Stimulated activated CD4-positive, alpha-beta T cell treated with anti-CD3 and anti-CD28 coated beads, Interleukin-12 subunit alpha, Interleukin-12 subunit beta, amount 100 ng/mL, for 48 hours (primary cell): ENCODE data around the gene FZD8.
A peak's percentile ranks its signal among the peaks of the same experiment; 100 is the strongest.

Experiments
- DNase-seq, 3 donors: peaks; one replicate each; pipeline ENCODE4 v3.0.0-alpha.2; 2020; ENCODE audit warnings: low read depth in 2 of 3, low spot score in 1 of 3

FZD8 gene

GRCh38 chr10:35640951-35641675 lies 983 bp downstream of the FZD8 start:
- DNase-seq, result peak in 2 of 3 donors; percentile 23 to 47

DNA sequence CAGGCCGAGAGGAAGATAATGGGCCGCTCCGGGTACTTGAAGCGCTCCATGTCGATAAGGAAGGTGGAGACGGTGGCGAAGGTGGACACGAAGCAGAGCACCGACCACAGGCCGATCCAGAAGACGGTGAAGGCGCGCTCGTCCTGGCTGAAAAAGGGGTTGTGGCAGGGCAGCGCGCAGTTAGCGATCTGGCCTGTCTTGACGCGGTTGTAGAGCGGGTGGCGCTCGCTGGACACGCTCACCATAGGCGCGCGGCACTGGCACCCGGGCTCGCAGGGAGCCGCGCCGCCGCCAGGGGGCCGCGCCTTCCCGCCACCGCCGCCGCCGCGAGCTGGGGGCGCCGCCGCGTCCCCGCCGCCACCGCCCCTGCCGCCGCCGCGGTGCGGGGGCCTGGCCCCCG lies 1.6 kb downstream of the FZD8 start:
- no peak for DNase-seq

DNA sequence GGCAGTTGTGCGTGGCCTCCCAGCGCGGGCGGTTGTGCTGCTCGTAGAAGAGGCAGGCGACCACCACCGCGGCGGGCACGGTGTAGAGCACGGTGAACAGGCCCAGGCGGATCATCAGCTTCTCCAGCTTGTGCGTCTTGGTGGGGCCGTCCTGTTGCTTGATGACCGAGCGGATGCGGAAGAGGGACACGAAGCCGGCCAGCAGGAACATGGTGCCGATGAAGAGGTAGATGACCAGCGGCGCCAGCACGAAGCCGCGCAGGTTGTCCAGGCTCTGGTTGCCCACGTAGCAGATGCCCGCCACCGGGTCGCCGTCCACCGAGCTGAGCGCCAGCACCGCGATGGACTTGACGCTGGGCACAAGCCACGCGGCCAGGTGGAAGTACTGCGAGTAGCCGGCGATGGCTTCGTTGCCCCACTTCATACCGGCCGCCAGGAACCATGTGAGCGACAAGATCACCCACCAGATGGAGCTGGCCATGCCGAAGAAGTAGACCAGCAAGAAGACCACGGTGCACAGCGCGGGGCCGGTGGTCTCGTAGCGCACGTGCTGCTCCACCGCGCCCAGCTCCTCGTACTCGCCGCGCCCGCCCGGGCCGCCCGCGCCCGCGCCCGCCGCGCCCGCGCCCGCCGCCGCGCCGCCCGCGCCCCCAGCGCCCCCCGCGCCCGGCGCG lies 2.2 kb downstream of the FZD8 start:
- DNase-seq, result no peak

GRCh38 chr10:35639021-35639727 lies 2.9 kb downstream of the FZD8 start:
- DNase-seq, result no peak

DNA sequence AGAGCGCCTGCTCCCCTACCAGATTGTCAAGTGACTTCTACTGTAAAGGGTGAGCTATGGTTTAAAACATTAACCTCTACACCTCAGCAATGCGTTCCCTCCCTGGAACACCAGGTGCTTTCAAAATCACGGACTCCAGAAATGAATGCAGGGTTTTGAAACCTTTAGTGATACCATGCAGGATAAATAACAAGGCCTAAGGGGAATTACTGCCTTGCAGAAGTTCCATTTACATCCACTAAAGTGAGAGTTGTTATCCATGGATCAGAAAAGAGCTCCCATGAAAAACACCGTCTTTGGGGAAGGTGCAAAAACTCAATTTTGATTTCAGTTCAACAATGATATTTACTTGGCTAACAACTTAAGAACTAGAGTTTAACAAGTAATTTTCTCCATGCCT lies 4.0 kb downstream of the FZD8 start:
- no peak for DNase-seq

DNA sequence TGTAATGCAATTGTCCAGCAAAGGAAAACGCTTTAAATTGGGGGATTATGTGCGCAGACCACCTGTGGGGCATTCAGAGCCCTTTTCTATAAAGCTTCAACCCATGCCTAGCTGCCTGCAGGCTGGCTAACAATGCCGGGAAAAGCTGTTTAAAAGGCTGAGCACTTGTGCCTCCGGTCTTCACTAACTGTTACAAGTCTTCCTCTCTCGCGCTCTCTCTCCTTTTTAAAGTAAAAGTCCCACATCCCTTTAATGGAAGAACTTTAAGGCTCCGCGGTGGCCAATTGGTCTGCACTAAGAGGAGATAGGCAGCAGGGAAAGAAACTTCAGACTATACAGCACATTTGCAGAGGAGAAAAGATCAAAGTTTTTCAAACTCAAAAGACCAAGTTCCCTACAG lies 4.6 kb downstream of the FZD8 start:
- DNase-seq, result no peak

GRCh38 chr10:35636956-35637355 lies 5.1 kb downstream of the FZD8 start:
- DNase-seq, result no peak

- DNase-seq, result peak in 1 of 3 donors; percentile 56
These were observed 6.5 kb downstream of the FZD8 start for GRCh38 chr10:35635576-35635975.

DNA sequence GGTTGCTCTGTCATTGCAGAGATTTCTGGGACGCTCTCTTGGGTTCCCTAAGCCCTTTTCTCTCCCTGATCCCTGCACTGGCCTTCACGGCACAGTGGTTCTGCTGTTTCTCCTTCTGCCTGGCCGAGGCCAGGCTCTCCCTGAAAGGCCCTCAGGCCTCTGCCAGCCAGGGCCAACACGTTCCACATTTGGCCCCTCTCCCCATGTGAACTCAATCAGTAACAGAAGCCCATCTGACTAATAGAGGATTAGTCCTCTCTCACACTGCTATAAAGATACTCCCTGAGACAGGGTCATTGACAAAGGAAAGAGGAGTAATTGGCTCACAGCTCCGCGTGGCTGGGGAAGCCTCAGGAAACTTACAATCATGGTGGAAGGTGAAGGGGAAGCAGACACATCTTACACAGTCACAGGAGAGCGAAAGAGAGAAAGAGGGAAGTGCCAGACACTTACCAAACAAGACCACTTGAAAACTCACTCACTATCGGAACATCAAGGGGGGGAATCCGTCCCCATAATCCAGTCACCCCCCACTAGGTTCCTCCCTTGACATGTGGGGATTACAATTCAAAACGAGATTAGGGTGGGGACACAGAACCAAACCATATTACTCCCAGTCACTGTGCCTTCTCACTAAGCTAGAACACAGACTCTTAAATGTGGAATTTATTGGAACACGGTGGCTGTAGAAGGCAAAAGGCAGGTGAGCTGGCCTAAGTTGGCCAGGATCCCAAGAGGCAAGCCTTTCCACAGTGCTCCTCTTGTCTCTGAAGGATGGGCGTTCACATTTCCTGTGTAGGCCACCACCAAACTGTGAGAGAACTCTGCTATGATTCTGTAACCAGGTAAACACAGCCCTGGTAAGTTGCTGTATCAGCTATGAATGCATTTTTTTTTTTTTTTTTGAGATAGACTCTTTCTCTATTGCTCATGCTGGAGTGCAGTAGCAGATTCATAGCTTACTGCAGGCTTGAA lies 8.8 kb downstream of the FZD8 start:
- DNase-seq, result no peak

DNA sequence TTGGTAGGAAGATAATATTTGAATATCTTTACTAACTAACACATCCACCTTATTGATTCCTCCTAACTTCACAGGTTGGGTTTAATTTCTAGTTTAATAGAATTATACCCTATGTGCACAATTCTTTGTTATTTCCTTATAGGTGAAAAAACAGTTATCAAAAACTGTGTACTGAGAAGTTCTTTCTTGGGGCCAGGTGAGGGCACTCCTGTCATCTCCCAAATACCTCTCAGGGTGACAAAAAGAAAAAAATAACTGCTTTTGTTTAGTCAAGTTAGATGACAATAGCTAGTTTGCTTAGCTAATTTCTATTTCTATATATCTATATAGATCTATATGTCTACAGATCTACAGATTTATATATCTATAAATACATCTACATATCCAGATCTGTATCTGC lies 10.1 kb downstream of the FZD8 start:
- no peak for DNase-seq

GRCh38 chr10:35631404-35631803 lies 10.7 kb downstream of the FZD8 start:
- DNase-seq, result no peak

- no peak for DNase-seq
These were observed 15.1 kb downstream of the FZD8 start for GRCh38 chr10:35626971-35627507.

DNA sequence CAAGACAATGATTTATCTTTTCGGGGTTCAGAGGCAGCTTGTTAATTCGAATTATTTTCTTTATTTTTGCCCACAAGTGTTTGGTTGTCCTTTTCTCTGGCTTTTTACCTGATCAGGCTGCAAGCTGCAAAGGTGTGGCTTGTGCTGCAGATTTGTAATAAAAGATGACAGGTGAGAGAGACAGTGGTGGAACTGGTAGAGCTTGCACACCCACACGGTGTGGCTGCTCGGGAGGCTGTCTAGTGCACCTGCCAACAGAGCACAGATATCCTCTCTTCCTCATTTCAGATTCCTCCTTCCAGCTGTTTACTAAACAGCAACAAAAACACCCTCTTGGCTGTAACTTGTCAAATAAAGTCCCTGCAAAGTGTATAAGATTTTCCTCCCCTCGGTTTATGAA lies 27.8 kb downstream of the FZD8 start:
- no peak for DNase-seq

DNA sequence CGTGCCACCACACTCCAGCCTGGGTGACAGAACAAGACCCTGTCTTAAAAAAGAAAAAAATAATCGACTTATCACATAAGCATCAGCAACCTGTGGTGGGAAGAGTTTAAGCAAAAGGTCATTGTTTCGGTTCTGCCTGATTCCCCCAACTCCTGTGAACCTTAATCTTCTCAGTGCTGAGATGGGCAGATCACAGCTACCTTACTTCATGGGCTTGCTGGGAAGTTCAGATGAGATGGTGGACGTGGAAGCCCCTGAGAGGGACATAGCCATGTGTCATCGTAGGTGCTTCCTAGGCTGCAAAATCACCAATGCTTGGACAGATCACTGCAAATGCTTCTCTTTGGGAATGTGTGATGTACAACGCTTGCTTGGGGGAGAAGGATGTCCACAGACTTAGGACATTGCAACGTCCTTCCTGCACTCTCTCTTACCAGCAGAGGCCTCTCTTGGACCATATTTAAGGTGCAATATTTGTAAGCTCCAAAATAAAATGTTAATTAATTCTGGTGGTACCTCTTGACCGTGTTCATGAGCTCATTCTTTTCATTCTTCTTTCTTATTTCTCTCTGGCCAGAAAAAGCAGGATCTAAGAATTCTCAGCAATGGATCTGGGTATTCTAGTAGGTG lies 28.4 kb downstream of the FZD8 start:
- DNase-seq, result no peak

DNA sequence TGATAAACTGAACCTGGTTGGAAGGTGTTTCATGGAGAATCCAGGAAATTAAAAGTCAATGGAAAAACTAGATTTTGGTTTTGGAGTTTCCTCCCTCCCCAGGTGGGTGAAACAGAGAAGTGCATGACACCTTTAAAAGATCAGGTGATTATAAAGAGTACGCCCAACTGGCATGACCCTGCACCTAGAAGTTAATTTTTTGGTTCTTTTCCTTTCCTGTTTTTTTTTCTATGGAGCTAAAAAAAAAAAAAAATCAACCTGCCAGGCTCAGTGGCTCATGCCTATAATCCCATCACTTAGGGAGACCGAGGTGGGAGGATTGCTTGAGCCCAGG lies 29.0 kb downstream of the FZD8 start:
- DNase-seq, result no peak

DNA sequence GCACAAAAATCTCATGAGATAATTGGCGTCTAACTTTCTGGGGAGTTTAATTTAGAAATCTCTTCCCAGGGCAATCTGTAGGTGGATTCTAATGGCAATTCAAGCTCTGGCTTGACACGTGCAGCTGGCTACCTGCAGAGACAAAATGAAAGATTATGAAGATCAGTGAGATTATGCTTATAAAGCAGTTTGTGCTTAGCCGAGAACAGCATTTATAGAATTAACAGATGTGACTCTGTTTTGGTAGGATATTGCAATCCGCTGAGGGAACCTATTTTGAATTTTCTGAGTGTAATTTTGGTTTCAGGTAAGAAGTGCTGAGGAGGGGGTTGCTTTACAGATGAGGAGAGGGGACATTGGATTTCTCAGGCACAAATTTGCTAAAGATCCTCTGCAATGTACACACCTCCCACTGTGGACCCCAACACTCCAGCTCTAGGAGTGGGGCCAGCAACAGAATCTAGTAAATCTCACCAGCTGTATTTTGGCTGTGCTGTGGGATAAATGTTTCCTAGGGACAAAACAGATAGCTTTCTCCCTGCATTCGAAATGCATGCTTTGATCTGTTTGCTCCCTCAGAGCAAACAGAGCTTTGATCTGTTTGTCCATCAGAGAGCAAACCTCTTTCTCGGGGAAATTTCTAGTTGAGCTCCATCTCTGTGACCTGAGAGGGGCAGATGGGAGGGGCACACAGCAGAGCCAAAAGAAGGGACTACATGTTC lies 29.6 kb downstream of the FZD8 start:
- no peak for DNase-seq

- DNase-seq, result no peak
These were observed 30.3 kb downstream of the FZD8 start for GRCh38 chr10:35611750-35612149.

GRCh38 chr10:35608328-35608672 lies 33.8 kb downstream of the FZD8 start:
- DNase-seq, result no peak

DNA sequence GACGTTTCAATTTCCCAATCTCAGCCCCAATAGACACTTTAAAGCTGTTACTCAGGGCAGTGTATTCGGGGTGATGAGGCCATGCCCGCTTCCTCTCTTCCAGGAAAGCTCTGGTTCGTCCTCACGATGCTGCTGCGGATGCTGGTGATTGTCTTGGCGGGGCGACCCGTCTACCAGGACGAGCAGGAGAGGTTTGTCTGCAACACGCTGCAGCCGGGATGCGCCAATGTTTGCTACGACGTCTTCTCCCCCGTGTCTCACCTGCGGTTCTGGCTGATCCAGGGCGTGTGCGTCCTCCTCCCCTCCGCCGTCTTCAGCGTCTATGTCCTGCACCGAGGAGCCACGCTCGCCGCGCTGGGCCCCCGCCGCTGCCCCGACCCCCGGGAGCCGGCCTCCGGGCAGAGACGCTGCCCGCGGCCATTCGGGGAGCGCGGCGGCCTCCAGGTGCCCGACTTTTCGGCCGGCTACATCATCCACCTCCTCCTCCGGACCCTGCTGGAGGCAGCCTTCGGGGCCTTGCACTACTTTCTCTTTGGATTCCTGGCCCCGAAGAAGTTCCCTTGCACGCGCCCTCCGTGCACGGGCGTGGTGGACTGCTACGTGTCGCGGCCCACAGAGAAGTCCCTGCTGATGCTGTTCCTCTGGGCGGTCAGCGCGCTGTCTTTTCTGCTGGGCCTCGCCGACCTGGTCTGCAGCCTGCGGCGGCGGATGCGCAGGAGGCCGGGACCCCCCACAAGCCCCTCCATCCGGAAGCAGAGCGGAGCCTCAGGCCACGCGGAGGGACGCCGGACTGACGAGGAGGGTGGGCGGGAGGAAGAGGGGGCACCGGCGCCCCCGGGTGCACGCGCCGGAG lies 34.4 kb downstream of the FZD8 start:
- peak in 1 of 3 donors; percentile 5 for DNase-seq
